HG03196 (cell line): ENCODE data around the gene SPEM1.

Experiments
- ATAC-seq: cut with Tn5 transposase; IDR thresholded peaks from one replicate; pipeline ENCODE4 v1.9.1; 2021; ENCODE audit not compliant: unreplicated experiment

Gene SPEM1

GRCh38 chr17:7439462-7440112 lies 19.5 kb downstream of the SPEM1 start, which contains the start of gene FGF11:
FGF11 (plus strand) TSS chr17:7439512; CDS start chr17:7439621, 109 bp downstream.
- no peak for ATAC-seq

GRCh38 chr17:7440113-7440833 lies 20.1 kb downstream of the SPEM1 start:
- ATAC-seq, result no peak

GRCh38 chr17:7440834-7441195 lies 20.7 kb downstream of the SPEM1 start:
- no peak for ATAC-seq

GRCh38 chr17:7441266-7441665 lies 21.1 kb downstream of the SPEM1 start:
- ATAC-seq, result no peak

- ATAC-seq, result no peak
Measured at GRCh38 chr17:7442142-7442541, 22.0 kb downstream of the SPEM1 start.

GRCh38 chr17:7443499-7444485 lies 23.7 kb downstream of the SPEM1 start:
- ATAC-seq, result no peak

- ATAC-seq, result no peak
Measured at GRCh38 chr17:7444682-7445618, 24.8 kb downstream of the SPEM1 start, which contains the start of gene CHRNB1. CHRNB1 (plus strand) TSS chr17:7445061; CDS start chr17:7445128, 67 bp downstream.

- no peak for ATAC-seq
Measured at GRCh38 chr17:7445619-7445968, 25.5 kb downstream of the SPEM1 start.

- no peak for ATAC-seq
Measured at GRCh38 chr17:7448461-7448860, 28.3 kb downstream of the SPEM1 start.

- ATAC-seq, result no peak
Measured at GRCh38 chr17:7459961-7460545, 39.9 kb downstream of the SPEM1 start.

- no peak for ATAC-seq
Measured at GRCh38 chr17:7460850-7461660, 40.9 kb downstream of the SPEM1 start.

GRCh38 chr17:7462474-7463371 lies 42.6 kb downstream of the SPEM1 start:
- no peak for ATAC-seq

GRCh38 chr17:7463372-7463846 lies 43.3 kb downstream of the SPEM1 start:
- ATAC-seq, result no peak

- ATAC-seq, result no peak
Measured at GRCh38 chr17:7464081-7464480, 44.0 kb downstream of the SPEM1 start.

GRCh38 chr17:7465597-7466275 lies 45.6 kb downstream of the SPEM1 start:
- no peak for ATAC-seq

GRCh38 chr17:7466318-7466638 lies 46.2 kb downstream of the SPEM1 start:
- ATAC-seq, result no peak

GRCh38 chr17:7466639-7467341 lies 46.7 kb downstream of the SPEM1 start:
- no peak for ATAC-seq
